OCI-LY7 (cell line): ENCODE data around the gene PSMD3.

ENCODE experiments used
- CTCF ChIP-seq: fragments of 200-600 bp; sonication (generic); conservative IDR thresholded peaks from 2 replicates; pipeline ENCODE4 v1.5.1; 2014; ENCODE audit warnings: mild to moderate bottlenecking, antibody characterized with exemption, low read length, moderate library complexity, mixed read lengths
- EZH2phosphoT487 ChIP-seq: fragments of 200-600 bp; sonication (generic); IDR thresholded peaks from 2 replicates; pipeline ENCODE4 v1.6.1; 2018; ENCODE audit warnings: low read depth, borderline replicate concordance, mild to moderate bottlenecking, mixed run types, antibody characterized with exemption, low read length, moderate library complexity, mixed read lengths

- peak; percentile 86 for TF ChIP-seq CTCF
- no peak for TF ChIP-seq EZH2phosphoT487
Measured at GRCh38 chr17:40035162-40035559, 54.6 kb downstream of the PSMD3 start.
